HFFc6 (cell line): Measurements from ENCODE around the gene SP7. TPM values are rescaled to one million over a fixed set of nuclear protein-coding genes. Genes with fewer than 3 reads are reported as not detected.
"Not testable (repeated sequence)": the region's sequence is repeated elsewhere in the genome, so short reads cannot be mapped to it uniquely, and the experiment has no call there.

Experiments used
- DNase-seq: peaks from one replicate; pipeline ENCODE4 v3.0.0-alpha.2; 2018
- H3K27ac Mint-ChIP-seq: 2 replicates; pipeline ENCODE4 v1.8.0; 2020; ENCODE audit warnings: mild to moderate bottlenecking, mixed read lengths
- H3K27me3 Mint-ChIP-seq: 2 replicates; pipeline ENCODE4 v1.8.0; 2021; ENCODE audit warnings: mild to moderate bottlenecking, moderate library complexity, mixed read lengths; ENCODE audit not compliant: insufficient read depth
- H3K36me3 Mint-ChIP-seq: 2 replicates; pipeline ENCODE4 v1.8.0; 2021; ENCODE audit warnings: low read depth, mixed read lengths
- H3K4me1 Mint-ChIP-seq: 2 replicates; pipeline ENCODE4 v1.8.0; 2020; ENCODE audit warnings: low read depth, mixed read lengths
- H3K4me3 Mint-ChIP-seq: 2 replicates; pipeline ENCODE4 v1.8.0; 2020; ENCODE audit warnings: mild to moderate bottlenecking, moderate library complexity, mixed read lengths
- H3K9me3 Mint-ChIP-seq: 2 replicates; pipeline ENCODE4 v1.8.0; 2020; ENCODE audit warnings: mild to moderate bottlenecking, mixed read lengths
- total RNA-seq, 6 experiments: library from RNA; stranded (reverse); fragmentation: NEBNext Ultra II Directional; extraction: Animal tissue kit (Norgen Biotek cat#: 25700); gene quantifications; 2 replicates in 1 of 6; 3 replicates in 5 of 6; pipeline ENCODE4 v1.2.3, GENCODE V29; 2021
- TF ChIP-seq, protein P1 (sequence below): fragments of 200-600 bp; sonication (generic); IDR thresholded peaks from 2 replicates; pipeline ENCODE4 v1.5.0; 2021; ENCODE audit warnings: antibody characterized with exemption, mild to moderate bottlenecking

The SP7 gene
- total RNA-seq, 6 experiments from 2014 or later: not detected

DNA sequence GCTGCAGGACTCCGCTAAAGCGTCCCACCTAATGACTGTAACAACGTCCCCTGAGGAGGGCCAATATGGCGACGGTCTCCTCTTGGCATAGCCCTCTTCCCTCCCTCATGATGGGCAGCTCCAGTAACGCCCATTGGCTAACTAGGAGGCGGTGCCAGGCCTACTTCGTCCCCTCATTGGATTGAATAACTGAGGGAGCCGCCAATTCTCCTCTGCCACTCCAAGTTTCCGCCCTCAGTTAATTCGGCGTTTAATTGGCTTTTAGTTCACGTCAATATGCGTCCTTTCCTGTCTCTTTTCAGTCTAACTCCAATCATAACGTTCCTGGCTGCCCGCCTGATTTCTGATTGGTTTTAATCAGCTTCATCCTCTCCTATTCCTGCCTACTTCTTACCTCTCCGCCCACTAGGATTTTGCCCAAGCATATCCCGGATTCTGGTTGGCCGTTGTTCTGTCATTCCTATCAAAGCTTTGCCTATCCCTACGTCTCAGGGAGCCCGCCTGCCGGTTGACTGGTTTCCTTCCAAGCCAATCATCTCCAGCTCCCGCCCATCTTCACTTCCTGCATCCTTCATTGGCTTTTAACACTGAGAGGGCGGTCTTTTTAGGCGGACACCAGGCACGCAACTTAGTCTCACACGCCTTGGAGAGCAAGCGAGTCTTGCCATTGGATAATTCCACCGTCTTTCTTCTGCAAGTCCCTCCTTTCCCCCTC, 43.4 kb upstream of the SP7 start:
- Mint-ChIP-seq H3K4me3 (no peak overlapping the region), H3K4me1 (peaks cover 30% of the 10 kb centered on the region), H3K36me3 (peaks cover 31% of the 10 kb centered on the region), H3K9me3 (no peaks in the 10 kb centered on the region), H3K27ac (no peak overlapping the region), H3K27me3 (peaks cover 3% of the 10 kb centered on the region)
- TF ChIP-seq, protein P1, sequence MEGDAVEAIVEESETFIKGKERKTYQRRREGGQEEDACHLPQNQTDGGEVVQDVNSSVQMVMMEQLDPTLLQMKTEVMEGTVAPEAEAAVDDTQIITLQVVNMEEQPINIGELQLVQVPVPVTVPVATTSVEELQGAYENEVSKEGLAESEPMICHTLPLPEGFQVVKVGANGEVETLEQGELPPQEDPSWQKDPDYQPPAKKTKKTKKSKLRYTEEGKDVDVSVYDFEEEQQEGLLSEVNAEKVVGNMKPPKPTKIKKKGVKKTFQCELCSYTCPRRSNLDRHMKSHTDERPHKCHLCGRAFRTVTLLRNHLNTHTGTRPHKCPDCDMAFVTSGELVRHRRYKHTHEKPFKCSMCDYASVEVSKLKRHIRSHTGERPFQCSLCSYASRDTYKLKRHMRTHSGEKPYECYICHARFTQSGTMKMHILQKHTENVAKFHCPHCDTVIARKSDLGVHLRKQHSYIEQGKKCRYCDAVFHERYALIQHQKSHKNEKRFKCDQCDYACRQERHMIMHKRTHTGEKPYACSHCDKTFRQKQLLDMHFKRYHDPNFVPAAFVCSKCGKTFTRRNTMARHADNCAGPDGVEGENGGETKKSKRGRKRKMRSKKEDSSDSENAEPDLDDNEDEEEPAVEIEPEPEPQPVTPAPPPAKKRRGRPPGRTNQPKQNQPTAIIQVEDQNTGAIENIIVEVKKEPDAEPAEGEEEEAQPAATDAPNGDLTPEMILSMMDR: no peak
- DNase-seq: peak; percentile 100

DNA sequence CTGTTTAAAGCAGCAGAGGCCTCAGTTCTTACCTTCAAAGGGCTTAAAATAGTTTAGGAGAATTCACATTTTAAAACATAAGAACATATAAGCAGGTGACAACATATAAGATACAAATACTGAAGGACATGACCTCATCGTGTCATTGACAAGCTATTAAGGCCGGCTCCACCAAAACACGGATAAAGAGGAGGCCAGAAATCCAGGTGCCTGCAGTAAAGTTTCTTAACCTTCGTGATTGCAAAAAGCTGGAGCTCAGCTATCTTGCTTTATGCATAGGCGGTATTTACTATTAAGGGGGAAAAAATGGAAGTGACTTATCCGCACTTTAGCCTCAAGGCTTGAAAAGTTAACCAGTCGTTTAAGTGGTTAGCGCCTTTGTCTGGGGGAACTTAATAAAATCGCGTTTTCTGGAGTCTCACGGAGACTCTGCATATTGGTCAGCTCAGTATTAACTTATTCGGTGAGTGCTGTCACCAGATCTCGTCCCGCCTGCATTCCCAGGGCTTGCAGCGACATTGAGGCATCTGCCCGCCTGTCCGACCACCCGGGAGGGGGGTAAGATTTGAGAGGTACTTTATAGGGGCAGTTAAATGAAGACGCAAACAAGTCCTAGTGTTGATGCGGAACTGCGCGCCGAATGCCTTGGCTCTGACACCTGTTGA, 42.7 kb upstream of the SP7 start:
- DNase-seq: no peak
- Mint-ChIP-seq H3K9me3 (no peaks in the 10 kb centered on the region), H3K27ac (no peak overlapping the region), H3K27me3 (peaks cover 1% of the 10 kb centered on the region), H3K4me1 (peaks cover 31% of the 10 kb centered on the region), H3K36me3 (peaks cover 26% of the 10 kb centered on the region), H3K4me3 (no peak overlapping the region)
- TF ChIP-seq, protein P1: no peak

DNA sequence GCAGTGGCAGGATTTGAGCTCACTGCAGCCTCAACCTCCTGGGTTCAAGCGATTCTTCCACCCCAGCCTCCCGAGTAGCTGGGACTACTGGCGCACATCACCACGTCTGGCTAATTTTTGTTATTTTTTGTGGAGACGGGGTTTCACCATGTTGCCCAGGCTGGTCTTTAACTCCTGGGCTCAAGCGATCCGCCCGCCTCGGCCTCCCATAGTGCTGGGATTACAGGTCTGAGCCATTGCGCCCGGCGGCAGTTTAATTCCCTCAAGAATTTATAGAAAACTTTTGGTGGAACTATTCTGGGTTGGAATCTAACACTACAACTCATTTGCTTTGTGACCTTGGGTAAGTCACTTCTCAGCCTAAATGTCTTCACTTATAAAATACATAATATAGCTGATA, 42.1 kb upstream of the SP7 start:
- Mint-ChIP-seq H3K27me3 (peaks cover 1% of the 10 kb centered on the region), H3K4me3 (no peak overlapping the region), H3K36me3 (peaks cover 20% of the 10 kb centered on the region), H3K9me3 (no peaks in the 10 kb centered on the region), H3K4me1 (peaks cover 28% of the 10 kb centered on the region), H3K27ac (no peak overlapping the region)
- TF ChIP-seq, protein P1: no peak
- no peak for DNase-seq

DNA sequence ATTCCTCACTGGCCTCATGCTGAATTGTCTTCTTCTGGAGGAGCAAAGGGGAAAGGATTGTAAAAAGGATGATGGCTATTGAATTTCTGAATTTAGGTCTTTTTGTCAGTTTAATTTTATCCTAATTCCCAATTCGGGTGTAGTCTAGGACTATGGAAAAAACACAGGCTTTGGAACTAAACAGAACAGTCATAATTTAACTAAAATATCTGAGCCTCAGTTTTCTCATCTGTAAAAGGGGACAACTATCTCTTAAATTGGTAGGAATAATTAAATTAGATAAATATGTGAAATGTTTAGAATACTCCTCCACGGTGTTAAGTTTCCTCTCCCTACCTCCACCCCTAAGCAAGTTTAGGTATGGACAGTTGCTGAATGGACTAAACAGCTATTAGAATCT, 40.6 kb upstream of the SP7 start:
- H3K36me3 Mint-ChIP-seq: peaks cover 7% of the 10 kb centered on the region
- TF ChIP-seq, protein P1: no peak
- no peak for DNase-seq
- no peak overlapping the region for H3K4me3 Mint-ChIP-seq
- H3K27me3 Mint-ChIP-seq: peaks cover 1% of the 10 kb centered on the region; the same call in 1 of the 2 replicates
- no peaks in the 10 kb centered on the region for H3K9me3 Mint-ChIP-seq
- H3K27ac Mint-ChIP-seq: no peak overlapping the region
- peaks cover 24% of the 10 kb centered on the region for H3K4me1 Mint-ChIP-seq

DNA sequence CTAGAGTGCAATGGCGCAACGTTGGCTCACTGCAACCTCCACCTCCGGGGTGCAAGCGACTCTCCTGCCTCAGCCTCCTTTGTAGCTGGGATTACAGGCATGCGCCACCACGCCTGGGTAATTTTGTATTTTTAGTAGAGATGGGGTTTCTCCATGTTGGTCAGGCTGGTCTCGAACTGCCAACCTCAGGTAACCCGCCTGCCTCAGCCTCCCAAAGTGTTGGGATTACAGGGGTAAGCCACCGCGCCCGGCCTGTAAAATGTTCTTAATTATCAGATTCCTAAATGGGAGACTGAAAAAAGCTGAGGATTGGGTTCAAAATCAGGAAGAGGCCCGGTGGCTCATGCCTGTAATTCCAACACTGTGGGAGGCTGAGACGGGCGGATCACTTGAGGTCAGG, 38.1 kb upstream of the SP7 start:
- not testable (repeated sequence) for H3K27ac Mint-ChIP-seq, H3K27me3 Mint-ChIP-seq, H3K36me3 Mint-ChIP-seq, H3K9me3 Mint-ChIP-seq, H3K4me3 Mint-ChIP-seq, DNase-seq
- peaks cover 32% of the 10 kb centered on the region for H3K4me1 Mint-ChIP-seq

DNA sequence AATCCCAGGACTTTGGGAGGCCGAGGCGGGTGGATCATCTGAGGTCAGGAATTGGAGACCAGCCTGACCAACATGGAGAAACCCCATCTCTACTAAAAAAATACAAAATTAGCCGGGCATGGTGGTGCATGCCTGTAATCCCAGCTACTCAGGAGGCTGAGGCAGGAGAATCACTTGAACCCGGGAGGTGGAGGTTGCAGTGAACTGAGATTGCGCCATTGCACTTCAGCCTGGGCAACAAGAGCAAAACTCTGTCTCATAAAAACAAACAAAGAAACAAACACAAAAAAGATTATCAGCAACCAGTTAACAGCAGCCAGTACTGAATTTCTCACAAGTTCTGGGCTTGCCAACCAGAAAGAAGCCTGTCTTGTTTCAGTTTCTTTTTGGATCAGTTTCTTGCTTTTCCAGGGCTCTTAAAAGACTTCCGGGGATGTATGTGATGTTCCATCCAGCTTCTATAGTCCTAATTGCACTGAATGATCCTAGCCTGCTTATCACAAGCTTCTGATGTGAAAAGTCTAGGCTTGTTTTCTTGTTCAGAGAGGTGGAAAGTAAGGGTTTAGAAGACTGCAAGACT, 37.5 kb upstream of the SP7 start:
- H3K36me3 Mint-ChIP-seq, DNase-seq, H3K27me3 Mint-ChIP-seq, H3K9me3 Mint-ChIP-seq, H3K4me3 Mint-ChIP-seq: not testable (repeated sequence)
- H3K4me1 Mint-ChIP-seq: peaks cover 32% of the 10 kb centered on the region
- peak overlapping the region; percentile 31; the same call in 1 of the 2 replicates for H3K27ac Mint-ChIP-seq
